Hepatocyte (in vitro differentiated cells): ENCODE data around the gene CDK14.

Experiments
- EZH2 ChIP-seq: fragments of 200-600 bp; sonication (generic); IDR thresholded peaks from 2 replicates; pipeline ENCODE4 v1.6.1; 2016; ENCODE audit warnings: antibody characterized with exemption, mild to moderate bottlenecking, borderline replicate concordance
- TF ChIP-seq, protein P1 (sequence below): fragments of 200-600 bp; sonication (generic); IDR thresholded peaks from 2 replicates; pipeline ENCODE4 v1.5.1; 2016; ENCODE audit warnings: antibody characterized with exemption, mild to moderate bottlenecking; ENCODE audit not compliant: poor library complexity

GRCh38 chr7:90955641-90956207, 359.6 kb downstream of the CDK14 start:
- TF ChIP-seq, protein P1, sequence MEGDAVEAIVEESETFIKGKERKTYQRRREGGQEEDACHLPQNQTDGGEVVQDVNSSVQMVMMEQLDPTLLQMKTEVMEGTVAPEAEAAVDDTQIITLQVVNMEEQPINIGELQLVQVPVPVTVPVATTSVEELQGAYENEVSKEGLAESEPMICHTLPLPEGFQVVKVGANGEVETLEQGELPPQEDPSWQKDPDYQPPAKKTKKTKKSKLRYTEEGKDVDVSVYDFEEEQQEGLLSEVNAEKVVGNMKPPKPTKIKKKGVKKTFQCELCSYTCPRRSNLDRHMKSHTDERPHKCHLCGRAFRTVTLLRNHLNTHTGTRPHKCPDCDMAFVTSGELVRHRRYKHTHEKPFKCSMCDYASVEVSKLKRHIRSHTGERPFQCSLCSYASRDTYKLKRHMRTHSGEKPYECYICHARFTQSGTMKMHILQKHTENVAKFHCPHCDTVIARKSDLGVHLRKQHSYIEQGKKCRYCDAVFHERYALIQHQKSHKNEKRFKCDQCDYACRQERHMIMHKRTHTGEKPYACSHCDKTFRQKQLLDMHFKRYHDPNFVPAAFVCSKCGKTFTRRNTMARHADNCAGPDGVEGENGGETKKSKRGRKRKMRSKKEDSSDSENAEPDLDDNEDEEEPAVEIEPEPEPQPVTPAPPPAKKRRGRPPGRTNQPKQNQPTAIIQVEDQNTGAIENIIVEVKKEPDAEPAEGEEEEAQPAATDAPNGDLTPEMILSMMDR, result no peak
- no peak for TF ChIP-seq EZH2
